Measurements from ENCODE around the gene MXD3.
"Not testable (repeated sequence)": the region's sequence is repeated elsewhere in the genome, so short reads cannot be mapped to it uniquely, and the experiment has no call there.

MXD3 gene

DNA sequence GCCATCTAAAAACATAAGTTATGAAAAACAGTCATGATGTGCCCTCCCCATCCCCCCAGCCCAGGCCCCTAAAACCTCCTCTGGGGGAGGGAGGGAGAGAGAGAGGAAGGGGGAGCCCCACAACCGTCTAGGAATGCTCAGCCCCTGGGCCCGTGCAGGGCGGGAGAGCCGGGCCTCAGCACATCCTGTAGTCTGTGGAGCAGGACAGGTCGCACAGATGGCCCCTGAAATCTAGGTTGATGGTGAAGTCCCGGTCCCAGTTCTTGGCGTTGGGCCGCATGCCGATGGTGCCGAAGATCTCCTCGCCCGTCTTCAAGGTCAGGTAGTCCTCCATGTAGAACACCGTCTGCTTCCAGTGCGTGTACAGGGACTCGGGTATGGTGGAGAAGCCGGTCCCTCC is 46.3 kb downstream of the MXD3 start:
- DNase-seq (ENCODE audit: low read depth): no peak

DNA sequence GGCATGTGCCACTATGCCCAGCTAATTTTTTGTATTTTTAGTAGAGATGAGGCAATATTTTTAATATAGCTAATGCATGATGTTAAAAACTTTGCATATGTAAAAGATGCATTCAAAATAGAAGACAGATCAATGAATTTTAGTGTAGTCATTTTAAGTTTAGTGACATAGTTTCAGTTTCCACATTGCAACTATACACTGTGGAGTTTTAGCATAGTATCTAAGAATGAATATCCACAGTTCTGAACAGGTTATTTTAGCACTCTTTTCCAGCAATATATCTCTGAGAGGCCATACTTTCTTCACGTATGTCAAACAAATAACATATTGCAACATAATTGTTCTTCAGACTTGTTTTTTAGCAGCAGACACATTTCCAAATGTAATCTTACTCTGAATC is 47.5 kb downstream of the MXD3 start:
- no peak for DNase-seq (ENCODE audit: low read depth)

DNA sequence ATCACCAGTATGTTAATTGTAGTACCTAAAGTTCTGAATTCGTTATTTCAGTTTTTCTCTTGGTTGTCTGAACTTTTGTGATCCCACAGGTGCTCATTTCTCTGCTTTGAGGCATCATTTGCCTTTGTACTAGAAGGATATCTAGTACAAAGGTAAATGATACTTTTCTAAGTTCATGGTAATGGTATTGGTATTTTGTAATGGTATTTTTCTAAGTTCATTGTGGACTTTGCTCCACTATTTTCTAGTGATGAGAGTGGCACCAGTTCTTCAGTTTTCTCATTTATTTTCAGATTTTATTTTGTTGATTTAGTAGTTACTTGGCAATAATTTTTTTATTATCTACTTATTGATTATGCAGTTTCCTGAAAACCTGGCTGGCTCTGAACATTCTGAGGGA is 50.2 kb downstream of the MXD3 start:
- no peak for DNase-seq (ENCODE audit: low read depth)

DNA sequence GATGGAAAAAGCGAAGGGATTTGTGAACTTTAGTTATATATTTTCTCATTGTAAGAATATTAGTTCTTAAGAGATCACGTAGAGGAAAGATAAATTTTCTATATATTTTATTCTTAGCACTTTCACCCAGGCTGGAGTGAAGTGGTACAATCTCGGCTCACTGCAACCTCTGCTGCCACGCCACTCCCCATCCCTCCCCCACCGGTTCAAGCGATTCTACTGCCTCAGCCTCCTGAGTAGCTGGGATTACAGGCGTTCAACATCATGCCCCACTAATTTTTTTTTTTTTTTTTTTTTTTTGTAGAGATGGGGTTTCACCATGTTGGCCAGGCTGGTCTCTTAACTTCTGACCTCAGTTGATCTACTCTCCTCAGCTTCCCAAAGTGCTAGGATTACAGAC is 50.7 kb downstream of the MXD3 start:
- no peak for DNase-seq (ENCODE audit: low read depth)

DNA sequence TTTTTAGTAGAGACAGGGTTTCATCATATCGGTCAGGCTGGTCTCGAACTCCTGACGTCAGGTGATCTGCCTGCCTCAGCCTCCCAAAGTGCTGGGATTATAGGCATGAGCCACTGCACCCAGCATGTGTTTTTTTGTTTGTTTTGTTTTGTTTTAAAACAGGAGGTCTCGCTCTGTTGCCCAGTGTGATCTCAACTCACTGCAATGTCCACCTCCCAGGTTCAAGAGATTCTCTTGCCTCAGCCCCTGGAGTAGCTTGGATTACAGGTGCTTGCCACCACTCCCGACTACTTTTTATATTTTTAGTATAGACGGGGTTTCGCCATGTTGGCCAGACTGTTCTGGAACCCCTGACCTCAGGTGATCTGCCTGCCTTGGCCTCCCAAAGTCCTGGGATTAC is 53.0 kb downstream of the MXD3 start:
- not testable (repeated sequence) for DNase-seq (ENCODE audit: low read depth)
